GM12873 (cell line): ENCODE results near the gene PEX3.

Source experiments
- CTCF ChIP-seq: IDR thresholded peaks from 2 replicates; pipeline ENCODE4 v1.5.1; 2012; ENCODE audit warnings: low read depth, mild to moderate bottlenecking, moderate library complexity, low read length, control low read depth; ENCODE audit not compliant: insufficient read depth; ENCODE audit errors: missing control alignments

PEX3 gene

GRCh38 chr6:143449714-143450452 is 722 bp upstream of the PEX3 start:
- no peak for TF ChIP-seq CTCF

- no peak for TF ChIP-seq CTCF
Observed at GRCh38 chr6:143451531-143451930, 926 bp downstream of the PEX3 start.

GRCh38 chr6:143457563-143458359 is 7.2 kb downstream of the PEX3 start:
- TF ChIP-seq CTCF, result no peak

- TF ChIP-seq CTCF, result no peak
Observed at GRCh38 chr6:143465546-143465945, 14.9 kb downstream of the PEX3 start.

GRCh38 chr6:143468026-143468425 is 17.4 kb downstream of the PEX3 start:
- TF ChIP-seq CTCF, result no peak

GRCh38 chr6:143471822-143472221 is 21.2 kb downstream of the PEX3 start:
- no peak for TF ChIP-seq CTCF

- no peak for TF ChIP-seq CTCF
Observed at GRCh38 chr6:143476545-143476944, 25.9 kb downstream of the PEX3 start.
